ENCODE results near the gene MEGF11.

The MEGF11 gene

DNA sequence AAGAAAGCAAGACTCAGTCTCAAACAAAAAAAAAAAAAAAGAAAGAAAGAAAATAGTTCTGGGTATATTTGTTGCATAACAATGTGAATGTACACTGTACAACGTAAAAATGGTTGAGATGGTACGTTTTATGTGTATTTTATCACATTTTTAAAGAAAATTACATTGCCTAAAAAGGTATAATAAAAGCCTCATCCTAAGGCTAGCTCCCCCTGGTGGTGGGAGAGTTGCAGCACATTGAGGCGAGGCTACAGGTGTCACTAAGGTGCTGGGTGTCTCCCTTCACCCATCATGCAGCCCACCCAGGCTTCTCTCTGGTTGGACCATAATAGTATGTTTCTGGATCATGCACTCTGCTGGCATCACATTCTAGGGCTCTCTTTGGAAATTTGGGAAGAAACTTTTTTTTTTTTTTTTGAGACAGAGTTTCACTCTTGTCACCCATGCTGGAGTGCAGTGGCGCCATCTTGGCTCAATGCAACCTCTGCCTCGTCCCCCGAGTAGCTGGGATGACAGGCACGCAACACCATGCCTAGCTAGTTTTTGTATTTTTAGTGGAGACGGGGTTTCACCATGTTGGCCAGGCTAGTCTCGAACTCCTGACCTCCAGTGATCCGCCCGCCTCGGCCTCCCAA lies 396.6 kb downstream of the MEGF11 start:
- ChIA-PET POLR2A (interaction anchor here (1.3 to 2.8 kb wide), 2 partner anchors 11 to 13 kb away, joined by 3 to 22 read pairs; partner anchors contain the start of gene RAB11A), CTCF (interaction anchor here (0.6 to 2.8 kb wide), 15 partner anchors 11 to 485 kb away, joined by 3 to 32 read pairs (median 4); partner anchors contain the start of genes RAB11A and SLC24A1)
- TF ChIP-seq SUZ12 (IDR thresholded peaks at IDR 0.05), result no peak
- TF ChIP-seq ZNF384 (IDR thresholded peaks at IDR 0.05), result peak; percentile 73
- peak; percentile 62 for DNase-seq (ENCODE audit: extremely low spot score)

- POLR2A ChIA-PET, result no interaction called here
- CTCF ChIA-PET, result no interaction called here
- TF ChIP-seq NFRKB (IDR thresholded peaks at IDR 0.05), result no peak
- TF ChIP-seq FOXM1 (IDR thresholded peaks at IDR 0.05; ENCODE audit: borderline replicate concordance), result no peak
- no peak for DNase-seq (ENCODE audit: extremely low spot score)
Measured at GRCh38 chr15:65851981-65852380, 401.6 kb downstream of the MEGF11 start.

GRCh38 chr15:65847989-65848388 lies 405.6 kb downstream of the MEGF11 start:
- TF ChIP-seq ARNT (IDR thresholded peaks at IDR 0.05), result no peak
- no peak for TF ChIP-seq NFRKB (IDR thresholded peaks at IDR 0.05)
- no peak for TF ChIP-seq SUZ12 (IDR thresholded peaks at IDR 0.05)
- TF ChIP-seq BHLHE40 (IDR thresholded peaks at IDR 0.05; ENCODE audit: borderline replicate concordance), result no peak
- no peak for TF ChIP-seq SP1 (IDR thresholded peaks at IDR 0.05)
- TF ChIP-seq FOXA1 (IDR thresholded peaks at IDR 0.05), result no peak
- no peak for TF ChIP-seq FOXK2 (IDR thresholded peaks at IDR 0.05)
- no peak for TF ChIP-seq CTBP1 (IDR thresholded peaks at IDR 0.05; ENCODE audit: borderline replicate concordance)
- no peak for TF ChIP-seq TARDBP (IDR thresholded peaks at IDR 0.05)
- TF ChIP-seq FOXM1 (IDR thresholded peaks at IDR 0.05; ENCODE audit: borderline replicate concordance), result no peak
- no peak for TF ChIP-seq HDGF (IDR thresholded peaks at IDR 0.05; ENCODE audit: borderline replicate concordance)
- TF ChIP-seq L3MBTL2 (conservative IDR thresholded peaks at IDR 0.05), result no peak
- no peak for TF ChIP-seq LEF1 (IDR thresholded peaks at IDR 0.05; ENCODE audit: borderline replicate concordance)
- TF ChIP-seq PKNOX1 (IDR thresholded peaks at IDR 0.05), result no peak
- no peak for TF ChIP-seq ZNF384 (IDR thresholded peaks at IDR 0.05)
- TF ChIP-seq ELF4 (IDR thresholded peaks at IDR 0.05), result no peak
- DNase-seq (ENCODE audit: extremely low spot score), result no peak
- ChIA-PET POLR2A (no interaction called here), CTCF (no interaction called here)

GRCh38 chr15:65845826-65846519 lies 407.6 kb downstream of the MEGF11 start:
- CTCF ChIA-PET, result interaction anchor here (0.6 to 1.6 kb wide), 6 partner anchors 8 to 24 kb away, joined by 4 to 8 read pairs (median 6); no protein-coding TSS in a partner anchor
- POLR2A ChIA-PET, result interaction anchor here (1.0 to 1.2 kb wide), 2 partner anchors 13 to 24 kb away, joined by 4 to 5 read pairs; partner anchors contain the start of gene RAB11A
- TF ChIP-seq FOXA1 (IDR thresholded peaks at IDR 0.05) (no peak), TARDBP (IDR thresholded peaks at IDR 0.05) (no peak), FOXK2 (IDR thresholded peaks at IDR 0.05) (no peak), NFRKB (IDR thresholded peaks at IDR 0.05) (no peak), FOXM1 (IDR thresholded peaks at IDR 0.05; ENCODE audit: borderline replicate concordance) (no peak), SP1 (IDR thresholded peaks at IDR 0.05) (no peak), PKNOX1 (IDR thresholded peaks at IDR 0.05) (no peak), ELF4 (IDR thresholded peaks at IDR 0.05) (no peak), LEF1 (IDR thresholded peaks at IDR 0.05; ENCODE audit: borderline replicate concordance) (no peak), CTBP1 (IDR thresholded peaks at IDR 0.05; ENCODE audit: borderline replicate concordance) (no peak), SUZ12 (IDR thresholded peaks at IDR 0.05) (no peak)
- DNase-seq (ENCODE audit: extremely low spot score), result no peak
